Measurements from ENCODE around the gene RIPOR3. TPM values are rescaled to one million over a fixed set of nuclear protein-coding genes. Genes with fewer than 3 reads are reported as not detected.

The RIPOR3 gene
- polyA plus RNA-seq, 2 of the 4 experiments (the other 2 are of a cell fraction) = 0.03 to 0.06 TPM

GRCh38 chr20:50664254-50664653 is 27.1 kb downstream of the RIPOR3 start:
- ChIA-PET CTCF (interaction anchor here (0.8 to 11.3 kb wide), 11 partner anchors 9 to 130 kb away, joined by 3 to 90 read pairs (median 10); partner anchors contain the start of gene BCAS4), POLR2A (no interaction called here)
- WGBS (ENCODE audit: missing lambda C conversion rate) = 89% methylated on average over 11 of the region's 11 CpGs
- TF ChIP-seq FOSB (CRISPR knock-in tag; IDR thresholded peaks at IDR 0.05) = no peak
- Histone ChIP-seq H3K4me2 (no peak overlapping the region), H3K27ac (peak overlapping the region; percentile 56 to 72; a peak in 5 of 6 replicates), H3K9me3 (no peaks in the 10 kb centered on the region), H3K4me1 (peaks cover 45% of the 10 kb centered on the region), H3K4me3 (no peak overlapping the region)
- FAIRE-seq (no peak), DNase-seq (ENCODE audit: low read depth in 1 of 2, low spot score in 1 of 2) (no peak), ATAC-seq (no peak)

GRCh38 chr20:50663095-50663821 is 28.1 kb downstream of the RIPOR3 start:
- WGBS (ENCODE audit: missing lambda C conversion rate) = 43% methylated on average over 10 of the region's 10 CpGs
- DNase-seq (ENCODE audit: low read depth in 1 of 2, low spot score in 1 of 2) (peak in 1 of 2 experiments; percentile 79), ATAC-seq (peak; percentile 81 to 86), FAIRE-seq (no peak)
- TF ChIP-seq MYC (IDR thresholded peaks at IDR 0.05; ENCODE audit: borderline replicate concordance, low read length) (no peak), SMC3 (IDR thresholded peaks at IDR 0.05) (peak; percentile 83), TFCP2L1 (CRISPR knock-in tag; IDR thresholded peaks at IDR 0.05) (no peak), ESRRA (IDR thresholded peaks at IDR 0.05; ENCODE audit: borderline replicate concordance, low read length) (peak; percentile 41; the same call in 1 of the 2 replicates), CTCF (IDR thresholded peaks at IDR 0.05) (peak; percentile 65), NPAS2 (CRISPR knock-in tag; IDR thresholded peaks at IDR 0.05; ENCODE audit: borderline replicate concordance) (no peak), CBX8 (IDR thresholded peaks at IDR 0.05) (no peak), RAD21 (conservative IDR thresholded peaks at IDR 0.05 in 1 of 2, IDR thresholded peaks at IDR 0.05 in 1 of 2) (peak; percentile 82 to 86), ZC3H11A (IDR thresholded peaks at IDR 0.05) (no peak), CEBPB (IDR thresholded peaks at IDR 0.05) (peak in 1 of 2 experiments; percentile 61; a peak in 1 of 4 replicates), FOSB (CRISPR knock-in tag; IDR thresholded peaks at IDR 0.05) (no peak)
- ChIA-PET CTCF (interaction anchor here (0.5 to 11.3 kb wide), 37 partner anchors 8 to 180 kb away, joined by 3 to 90 read pairs (median 5); partner anchors contain the start of gene BCAS4), POLR2A (interaction anchor here (0.5 kb wide), 1 partner anchor 119 kb away, joined by 3 read pairs; no protein-coding TSS in a partner anchor)
- H3K27ac ChIP-seq = peak overlapping the region; percentile 56 to 72; a peak in 5 of 6 replicates
- no peak overlapping the region for H3K4me3 ChIP-seq
- H3K4me2 ChIP-seq = peak overlapping the region; percentile 28; the same call in 1 of the 3 replicates
- no peaks in the 10 kb centered on the region for H3K9me3 ChIP-seq
- H3K4me1 ChIP-seq = peaks cover 42% of the 10 kb centered on the region

DNA sequence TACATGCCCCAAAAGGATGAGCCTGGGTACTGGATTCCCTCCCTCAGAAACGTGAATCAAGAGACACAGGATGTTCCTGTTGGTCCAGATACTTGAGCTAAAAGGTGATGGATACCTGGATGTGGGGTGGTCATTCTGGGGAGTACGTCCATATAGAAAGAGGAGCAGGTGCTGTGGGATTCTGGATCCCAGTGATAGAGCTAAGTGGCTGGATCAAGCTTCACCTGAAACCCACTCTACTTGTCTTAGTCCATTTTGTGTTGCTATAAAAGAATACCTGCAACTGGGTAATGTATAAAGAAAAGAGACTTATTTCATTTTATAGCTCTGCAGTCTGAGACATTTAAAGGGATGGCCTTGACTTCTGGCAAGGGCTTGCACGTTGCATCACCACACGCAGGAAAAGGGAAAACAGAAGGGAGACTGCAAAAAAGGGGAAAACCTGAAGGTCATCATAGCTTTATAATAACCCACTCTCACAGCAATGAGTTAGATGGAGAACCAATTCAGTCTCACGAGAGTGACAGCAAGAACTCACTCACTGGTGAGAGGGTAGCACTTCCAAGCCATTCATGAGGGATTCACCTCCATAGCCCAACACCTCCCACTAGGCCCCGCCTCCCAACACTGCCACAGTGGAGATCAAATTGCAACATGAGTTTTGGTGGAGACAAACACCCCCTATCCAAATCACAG is 31.2 kb downstream of the RIPOR3 start:
- ChIA-PET CTCF (interaction anchor here (0.7 to 11.3 kb wide), 14 partner anchors 7 to 732 kb away, joined by 3 to 90 read pairs (median 4); no protein-coding TSS in a partner anchor), POLR2A (interaction anchor here (0.6 to 0.7 kb wide), 2 partner anchors 14 to 57 kb away, joined by 5 read pairs; no protein-coding TSS in a partner anchor)
- Histone ChIP-seq H3K9me3 (no peaks in the 10 kb centered on the region), H3K4me1 (peaks cover 34% of the 10 kb centered on the region), H3K4me2 (no peak overlapping the region; the same call in 1 of the 3 replicates), H3K4me3 (no peak overlapping the region), H3K27ac (peak overlapping the region; percentile 66 to 78; a peak in 5 of 6 replicates)
- TF ChIP-seq HOXB13 (CRISPR knock-in tag; IDR thresholded peaks at IDR 0.05; ENCODE audit: low read depth) = no peak
- TF ChIP-seq, protein P1, sequence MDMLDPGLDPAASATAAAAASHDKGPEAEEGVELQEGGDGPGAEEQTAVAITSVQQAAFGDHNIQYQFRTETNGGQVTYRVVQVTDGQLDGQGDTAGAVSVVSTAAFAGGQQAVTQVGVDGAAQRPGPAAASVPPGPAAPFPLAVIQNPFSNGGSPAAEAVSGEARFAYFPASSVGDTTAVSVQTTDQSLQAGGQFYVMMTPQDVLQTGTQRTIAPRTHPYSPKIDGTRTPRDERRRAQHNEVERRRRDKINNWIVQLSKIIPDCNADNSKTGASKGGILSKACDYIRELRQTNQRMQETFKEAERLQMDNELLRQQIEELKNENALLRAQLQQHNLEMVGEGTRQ (IDR thresholded peaks at IDR 0.05) = no peak
- TF ChIP-seq, protein P2, sequence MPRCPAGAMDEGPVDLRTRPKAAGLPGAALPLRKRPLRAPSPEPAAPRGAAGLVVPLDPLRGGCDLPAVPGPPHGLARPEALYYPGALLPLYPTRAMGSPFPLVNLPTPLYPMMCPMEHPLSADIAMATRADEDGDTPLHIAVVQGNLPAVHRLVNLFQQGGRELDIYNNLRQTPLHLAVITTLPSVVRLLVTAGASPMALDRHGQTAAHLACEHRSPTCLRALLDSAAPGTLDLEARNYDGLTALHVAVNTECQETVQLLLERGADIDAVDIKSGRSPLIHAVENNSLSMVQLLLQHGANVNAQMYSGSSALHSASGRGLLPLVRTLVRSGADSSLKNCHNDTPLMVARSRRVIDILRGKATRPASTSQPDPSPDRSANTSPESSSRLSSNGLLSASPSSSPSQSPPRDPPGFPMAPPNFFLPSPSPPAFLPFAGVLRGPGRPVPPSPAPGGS (IDR thresholded peaks at IDR 0.05) = no peak
- TF ChIP-seq JUN (IDR thresholded peaks at IDR 0.05) = no peak
- WGBS (ENCODE audit: missing lambda C conversion rate) = 90% methylated on average over 6 of the region's 6 CpGs
- FAIRE-seq (no peak), DNase-seq (ENCODE audit: low read depth in 1 of 2, low spot score in 1 of 2) (no peak), ATAC-seq (no peak)
